HepG2 (cell line): ENCODE results near the gene ZNF77. TPM values are rescaled to one million over a fixed set of nuclear protein-coding genes. Genes with fewer than 3 reads are reported as not detected.

Source experiments
- ATAC-seq: fragments of 200-7000 bp; cut with Tn5 transposase; 3 replicates; pipeline ENCODE4 v1.9.1; 2020; ENCODE audit warnings: mild to moderate bottlenecking, moderate library complexity
- BruUV-seq: library from RNA; stranded (reverse); fragments of 400-500 nt; replicated peaks from 2 replicates; lab custom pipeline; 2021; lab: Mats Ljungman, UMichigan
- CTCF ChIA-PET: fragments of 300-600 bp; formaldehyde crosslinking; extraction: SDS; loops from one replicate; lab custom pipeline; 2021; ENCODE audit warnings: low total read pairs, inconsistent platforms, low intra/inter-chr PET ratio; lab: Yijun Ruan, JAX
- POLR2A ChIA-PET: fragments of 350-600 bp; sonication (Branson Sonifier 250); formaldehyde crosslinking; loops from one replicate; lab custom pipeline; 2020; ENCODE audit warnings: antibody characterized with exemption, inconsistent platforms; lab: Yijun Ruan, JAX
- DNase-seq: peaks from one replicate; pipeline ENCODE4 v3.0.0-alpha.2; 2015; ENCODE audit warnings: low spot score
- FAIRE-seq: peaks from 3 replicates; lab custom pipeline; 2011; peaks lifted over from hg19 to GRCh38; lab: Jason Lieb, UNC
- H2AFZ ChIP-seq: one replicate; pipeline ENCODE4 v1.6.1; 2011; ENCODE audit warnings: low read length, inconsistent platforms
- H3K27ac ChIP-seq: fragments of 300-600 bp; 3 replicates; pipeline ENCODE4 v1.8.0; 2011; ENCODE audit warnings: mixed run types, mild to moderate bottlenecking, mixed read lengths, low read length, inconsistent platforms; ENCODE audit not compliant: insufficient read depth; ENCODE audit errors: extremely low read length
- H3K27me3 ChIP-seq, 2 experiments: fragments of 200-600 bp in 1 of 2; 2 replicates in 1 of 2; 3 replicates in 1 of 2; pipeline versions ENCODE4 v1.6.0 to v1.8.0; 2011; ENCODE audit warnings: low read length in 2 of 2, mild to moderate bottlenecking in 2 of 2, moderate library complexity in 2 of 2, inconsistent platforms in 1 of 2; ENCODE audit not compliant: insufficient read depth in 2 of 2, control insufficient read depth in 1 of 2
- H3K36me3 ChIP-seq, 2 experiments: fragments of 200-600 bp in 1 of 2; replicated peaks in 1 of 2; 2 replicates in 1 of 2; 3 replicates in 1 of 2; pipeline versions ENCODE4 v1.5.1 to v1.8.0; 2011; ENCODE audit warnings: low read length in 2 of 2, inconsistent platforms in 1 of 2; ENCODE audit not compliant: insufficient read depth in 2 of 2, control insufficient read depth in 1 of 2
- H3K4me1 ChIP-seq: 2 replicates; pipeline ENCODE4 v1.5.1; 2012; ENCODE audit warnings: low read length, inconsistent platforms; ENCODE audit not compliant: insufficient read depth
- H3K4me2 ChIP-seq: 2 replicates; pipeline ENCODE4 v1.6.0; 2011; ENCODE audit warnings: low read depth, low read length, inconsistent platforms
- H3K4me3 ChIP-seq, 3 experiments: fragments of 200-600 bp in 1 of 3; sonication (generic), shearing (Covaris generic) in 1 of 3; replicated peaks in 1 of 3; 2 replicates each; pipeline ENCODE4 v1.5.1; 2011 to 2016; ENCODE audit warnings: low read length in 3 of 3, inconsistent platforms in 2 of 3, low read depth in 2 of 3, mild to moderate bottlenecking in 2 of 3, control low read depth in 1 of 3, mixed read lengths in 1 of 3; ENCODE audit not compliant: insufficient read depth in 1 of 3
- H3K79me2 ChIP-seq: one replicate; pipeline ENCODE4 v1.6.1; 2011; ENCODE audit warnings: low read length, inconsistent platforms; ENCODE audit not compliant: insufficient read depth
- H3K9ac ChIP-seq: 2 replicates; pipeline ENCODE4 v1.6.0; 2011; ENCODE audit warnings: mild to moderate bottlenecking, low read depth, low read length, inconsistent platforms; ENCODE audit not compliant: insufficient read depth
- H3K9me3 ChIP-seq: 2 replicates; pipeline ENCODE4 v1.5.1; 2012; ENCODE audit warnings: mild to moderate bottlenecking, low read length
- H4K20me1 ChIP-seq: 2 replicates; pipeline ENCODE4 v1.6.0; 2011; ENCODE audit warnings: inconsistent platforms, mild to moderate bottlenecking, low read length, moderate library complexity; ENCODE audit not compliant: insufficient read depth
- LBX2 ChIP-seq: sonication (generic); formaldehyde crosslinking; IDR thresholded peaks from 2 replicates; pipeline ENCODE4 v1.5.0; 2020; ENCODE audit warnings: missing genetic modification reagents, mild to moderate bottlenecking, borderline replicate concordance
- RBAK ChIP-seq: sonication (generic); formaldehyde crosslinking; IDR thresholded peaks from 2 replicates; pipeline ENCODE4 v1.5.1; 2020; ENCODE audit warnings: mild to moderate bottlenecking, missing genetic modification reagents
- ZNF569 ChIP-seq: sonication (generic); formaldehyde crosslinking; IDR thresholded peaks from 2 replicates; pipeline ENCODE4 v1.5.0; 2020; ENCODE audit warnings: mild to moderate bottlenecking, missing genetic modification reagents, moderate library complexity, borderline replicate concordance
- ZNF639 ChIP-seq: conservative IDR thresholded peaks from 2 replicates; pipeline ENCODE4 v1.6.1; 2018; ENCODE audit warnings: missing genetic modification reagents
- ZNF710 ChIP-seq: sonication (generic); formaldehyde crosslinking; IDR thresholded peaks from 2 replicates; pipeline ENCODE4 v1.5.0; 2020; ENCODE audit warnings: mild to moderate bottlenecking, missing genetic modification reagents, borderline replicate concordance
- ZNF777 ChIP-seq: sonication (generic); formaldehyde crosslinking; IDR thresholded peaks from 2 replicates; pipeline ENCODE4 v1.4.0; 2020; ENCODE audit warnings: missing genetic modification reagents
- WGBS: methylation state at CpG from one replicate; pipeline ENCODE4 v1.1.6; 2017; ENCODE audit warnings: low lambda C conversion rate; 5-methylcytosine and 5-hydroxymethylcytosine counted together
- in situ Hi-C: cut with HindIII; loops from 2 replicates; pipeline ENCODE4 v1.10.0; 2017; ENCODE audit warnings: low pct_unique_long_range_greater_than_20kb; ENCODE audit not compliant: extremely low pct_ligation_motif_present
- intact Hi-C: fragments of 100-400 bp; cut with micrococcal nuclease; formaldehyde crosslinking; loops from one replicate; pipeline ENCODE4 v1.10.0; 2022; ENCODE audit not compliant: unreplicated experiment
- polyA plus RNA-seq, 8 experiments: library from polyadenylated mRNA; depleted of rRNA in 3 of 8; stranded (reverse) in 7 of 8; unstranded in 1 of 8; fragments of >200 nt; fragmentation: Illumina TruSeq in 4 of 8; extraction: Trizol in 4 of 8; gene quantifications; 2 replicates each; pipeline versions ENCODE4 v1.2.1 to v1.2.3, GENCODE V29; 2011 to 2016; ENCODE audit warnings: low read depth in 4 of 8, missing spikeins in 1 of 8, mixed read lengths in 1 of 8; ENCODE audit not compliant: insufficient read depth in 1 of 8
- total RNA-seq, 5 experiments: library from RNA; depleted of rRNA; stranded (reverse); fragments of >200 nt; fragmentation: Illumina TruSeq; extraction: Trizol; gene quantifications; 2 replicates each; pipeline ENCODE4 v1.2.3, GENCODE V29; 2016; ENCODE audit warnings: low read depth in 1 of 5

Gene ZNF77
- total and polyA plus RNA-seq, 2 of the 13 experiments (the other 11 are each of a cell fraction or from before 2014, with no cell fraction given): 7.1 to 11.5 TPM

- peaks cover 28% of the 10 kb centered on the region for H3K79me2 ChIP-seq
- H3K27me3 ChIP-seq: no peaks in the 10 kb centered on the region
- no peak overlapping the region for H3K9ac ChIP-seq
- in situ Hi-C loops: no loop called here
- FAIRE-seq (peak; percentile 15), ATAC-seq (no peak), DNase-seq (no peak)
- H2AFZ ChIP-seq: no peak overlapping the region
- H4K20me1 ChIP-seq: no peaks in the 10 kb centered on the region; the same call in 1 of the 2 replicates
- intact Hi-C loops: no loop called here
- TSS peak; percentile 30 for BruUV-seq
- H3K4me3 ChIP-seq: no peak overlapping the region
- CTCF ChIA-PET: no interaction called here
- H3K27ac ChIP-seq: no peak overlapping the region
- H3K4me1 ChIP-seq: no peaks in the 10 kb centered on the region; the same call in 1 of the 2 replicates
- no peak for TF ChIP-seq ZNF710 (CRISPR knock-in tag)
- POLR2A ChIA-PET: no interaction called here
- H3K9me3 ChIP-seq: no peaks in the 10 kb centered on the region
- no peak overlapping the region for H3K4me2 ChIP-seq
- peaks cover 14 to 51% of the 10 kb centered on the region in 2 experiments for H3K36me3 ChIP-seq
- 95% methylated on average over 16 of the region's 16 CpGs for WGBS
These were observed 27.2 kb downstream of the ZNF77 start for GRCh38 chr19:2917275-2918184.

- WGBS: 91% methylated on average over 5 of the region's 5 CpGs
- Histone ChIP-seq H3K27me3 (no peaks in the 10 kb centered on the region), H3K9ac (no peak overlapping the region), H3K36me3 (peaks cover 11 to 33% of the 10 kb centered on the region in 2 experiments), H3K9me3 (no peaks in the 10 kb centered on the region), H3K79me2 (peaks cover 69% of the 10 kb centered on the region), H3K4me2 (no peak overlapping the region), H4K20me1 (peaks cover 5% of the 10 kb centered on the region), H3K4me1 (0 out of 2 replicates have a peak, but pooled peaks cover 5% of the 10 kb centered on the region), H3K27ac (no peak overlapping the region), H3K4me3 (no peak overlapping the region), H2AFZ (no peak overlapping the region)
- no TSS peak for BruUV-seq
- no peak for FAIRE-seq
- no peak for DNase-seq
- CTCF ChIA-PET: no interaction called here
- no peak for ATAC-seq
- TF ChIP-seq ZNF777 (CRISPR knock-in tag) (no peak), RBAK (CRISPR knock-in tag) (no peak), LBX2 (CRISPR knock-in tag) (no peak), ZNF639 (no peak), ZNF569 (CRISPR knock-in tag) (no peak)
- POLR2A ChIA-PET: interaction anchor here (1.7 kb wide), 1 partner anchor 10 kb away, joined by 4 read pairs; no protein-coding TSS in a partner anchor
- in situ Hi-C loops (no loop called here), intact Hi-C loops (no loop called here)
These were observed 32.5 kb downstream of the ZNF77 start for GRCh38 chr19:2912306-2912705.
